Naive B cell (primary cell): ENCODE results near the gene HSPBP1. TPM values are rescaled to one million over a fixed set of nuclear protein-coding genes. Genes with fewer than 3 reads are reported as not detected.
A peak's percentile ranks its signal among the peaks of the same experiment; 100 is the strongest.
"Not testable (repeated sequence)": the region's sequence is repeated elsewhere in the genome, so short reads cannot be mapped to it uniquely, and the experiment has no call there.

Experiments
- ATAC-seq, 2 donors: fragments of 150-1000 bp; cut with Tn5 transposase; 2 replicates each; pipeline ENCODE4 v1.10.0; 2021; ENCODE audit warnings: low read depth in 2 of 2, mild to moderate bottlenecking in 2 of 2, moderate library complexity in 2 of 2
- DNase-seq: peaks from one replicate; pipeline ENCODE4 v3.0.0; 2022
- H3K27ac Mint-ChIP-seq, 6 donors: one replicate each; pipeline ENCODE4 v1.8.0; 2020 to 2022; ENCODE audit warnings: mild to moderate bottlenecking in 6 of 6, mixed read lengths in 6 of 6, moderate library complexity in 5 of 6, inconsistent platforms in 2 of 6
- H3K27me3 Mint-ChIP-seq, 3 donors: one replicate each; pipeline ENCODE4 v1.8.0; 2021 to 2022; ENCODE audit warnings: mixed read lengths in 3 of 3, mild to moderate bottlenecking in 1 of 3
- H3K36me3 Mint-ChIP-seq, 2 donors: one replicate each; pipeline ENCODE4 v1.8.0; 2020 to 2022; ENCODE audit warnings: mixed read lengths in 2 of 2, inconsistent platforms in 1 of 2, mild to moderate bottlenecking in 1 of 2
- H3K4me1 Mint-ChIP-seq, 3 donors: one replicate each; pipeline ENCODE4 v1.8.0; 2020 to 2022; ENCODE audit warnings: mixed read lengths in 3 of 3, inconsistent platforms in 1 of 3, mild to moderate bottlenecking in 1 of 3, moderate library complexity in 1 of 3
- H3K4me3 Mint-ChIP-seq, 8 donors: one replicate each; pipeline ENCODE4 v1.8.0; 2020 to 2022; ENCODE audit warnings: mild to moderate bottlenecking in 8 of 8, mixed read lengths in 8 of 8, moderate library complexity in 8 of 8, inconsistent platforms in 2 of 8
- H3K9me3 Mint-ChIP-seq, 7 donors: one replicate each; pipeline ENCODE4 v1.8.0; 2020 to 2022; ENCODE audit warnings: mixed read lengths in 7 of 7, mild to moderate bottlenecking in 5 of 7, inconsistent platforms in 2 of 7, moderate library complexity in 1 of 7
- polyA plus RNA-seq, 6 donors: library from polyadenylated mRNA; unstranded; fragments of 300-500 nt; fragmentation: Illumina TruSeq; gene quantifications; one replicate each; pipeline ENCODE4 v1.2.3, GENCODE V29; 2021; ENCODE audit warnings: low read depth in 6 of 6

The HSPBP1 gene
- 10 to 100 TPM; 22.6 to 40.0 (median 32.6) TPM for polyA plus RNA-seq

GRCh38 chr19:55279770-55280643 lies at the start of gene HSPBP1:
TSS of gene HSPBP1 (minus strand) at chr19:55280110. CDS start at chr19:55279608, 502 bp downstream.
- no peaks in the 10 kb centered on the region for H3K36me3 Mint-ChIP-seq
- ATAC-seq (peak; percentile 75 to 76), DNase-seq (peak; percentile 95)
- peak within 1 kb of the TSS; percentile 98 to 100 (median 100) for H3K27ac Mint-ChIP-seq
- H3K4me3 Mint-ChIP-seq: peak within 1 kb of the TSS; percentile 89 to 100 (median 98)
- peaks cover 5 to 10% (median 7%) of the 10 kb centered on the region in 3 donors for H3K27me3 Mint-ChIP-seq
- H3K9me3 Mint-ChIP-seq: no peaks in the 10 kb centered on the region
- H3K4me1 Mint-ChIP-seq: peaks cover 50 to 74% (median 62%) of the 10 kb centered on the region in 3 donors

GRCh38 chr19:55328774-55329318 lies 48.9 kb upstream of the HSPBP1 start:
- not testable (repeated sequence) for H3K27ac Mint-ChIP-seq, H3K4me3 Mint-ChIP-seq, ATAC-seq, H3K36me3 Mint-ChIP-seq, DNase-seq, H3K9me3 Mint-ChIP-seq, H3K4me1 Mint-ChIP-seq
- peaks cover 14 to 42% (median 19%) of the 10 kb centered on the region in 3 donors for H3K27me3 Mint-ChIP-seq

GRCh38 chr19:55325172-55325571 lies 45.3 kb upstream of the HSPBP1 start, which contains the start of gene TMEM150B:
TSS of gene TMEM150B (minus strand) at chr19:55325341. CDS start at chr19:55321036, 4,305 bp downstream.
- H3K27me3 Mint-ChIP-seq: peaks cover 14 to 53% (median 33%) of the 10 kb centered on the region in 3 donors
- ATAC-seq: no peak
- H3K4me3 Mint-ChIP-seq: peak within 1 kb of the TSS in 1 of 8 donors; percentile 74

GRCh38 chr19:55324662-55325061 lies 44.8 kb upstream of the HSPBP1 start:
- Mint-ChIP-seq H3K36me3 (no peaks in the 10 kb centered on the region), H3K27me3 (peaks cover 14 to 53% (median 33%) of the 10 kb centered on the region in 3 donors), H3K4me1 (no peaks in the 10 kb centered on the region), H3K9me3 (peaks cover 0 to 1% (median 0%) of the 10 kb centered on the region in 7 donors), H3K4me3 (peak overlapping the region in 1 of 8 donors; percentile 74), H3K27ac (no peak overlapping the region)
- DNase-seq (no peak), ATAC-seq (peak in 1 of 2 donors; percentile 67)

More at GRCh38 chr19:55325172-55325571, 45.3 kb upstream of the HSPBP1 start, which contains the start of gene TMEM150B:
- no peak within 1 kb of the TSS for H3K27ac Mint-ChIP-seq
- no peaks in the 10 kb centered on the region for H3K4me1 Mint-ChIP-seq
- no peak for DNase-seq
- no peaks in the 10 kb centered on the region for H3K36me3 Mint-ChIP-seq
- H3K9me3 Mint-ChIP-seq: peaks cover 0 to 1% (median 0%) of the 10 kb centered on the region in 7 donors

GRCh38 chr19:55322204-55322885 lies 42.4 kb upstream of the HSPBP1 start:
- H3K9me3 Mint-ChIP-seq: no peaks in the 10 kb centered on the region

GRCh38 chr19:55321466-55322137 lies 41.7 kb upstream of the HSPBP1 start:
- Mint-ChIP-seq H3K27ac (peak overlapping the region in 1 of 6 donors; percentile 10), H3K4me1 (no peaks in the 10 kb centered on the region), H3K9me3 (no peaks in the 10 kb centered on the region), H3K4me3 (peak overlapping the region in 1 of 8 donors; percentile 64), H3K27me3 (peaks cover 4 to 49% (median 33%) of the 10 kb centered on the region in 3 donors), H3K36me3 (no peaks in the 10 kb centered on the region)
- ATAC-seq: no peak
- DNase-seq: no peak

More at GRCh38 chr19:55322204-55322885, 42.4 kb upstream of the HSPBP1 start:
- DNase-seq (no peak), ATAC-seq (no peak)
- Mint-ChIP-seq H3K4me1 (no peaks in the 10 kb centered on the region), H3K27ac (peak overlapping the region in 1 of 6 donors; percentile 22), H3K4me3 (no peak overlapping the region), H3K36me3 (no peaks in the 10 kb centered on the region), H3K27me3 (peaks cover 4 to 46% (median 33%) of the 10 kb centered on the region in 3 donors)

GRCh38 chr19:55320844-55321419 lies 41.0 kb upstream of the HSPBP1 start:
- H3K4me1 Mint-ChIP-seq: no peaks in the 10 kb centered on the region
- no peak overlapping the region for H3K27ac Mint-ChIP-seq
- DNase-seq (no peak), ATAC-seq (no peak)
- H3K4me3 Mint-ChIP-seq: no peak overlapping the region
- H3K9me3 Mint-ChIP-seq: no peaks in the 10 kb centered on the region
- peaks cover 4 to 46% (median 33%) of the 10 kb centered on the region in 3 donors for H3K27me3 Mint-ChIP-seq
- no peaks in the 10 kb centered on the region for H3K36me3 Mint-ChIP-seq

GRCh38 chr19:55319785-55320184 lies 39.9 kb upstream of the HSPBP1 start:
- Mint-ChIP-seq H3K4me1 (no peaks in the 10 kb centered on the region), H3K9me3 (no peaks in the 10 kb centered on the region), H3K27ac (no peak overlapping the region), H3K4me3 (no peak overlapping the region), H3K36me3 (no peaks in the 10 kb centered on the region), H3K27me3 (peaks cover 4 to 40% (median 30%) of the 10 kb centered on the region in 3 donors)
- DNase-seq (no peak), ATAC-seq (no peak)

GRCh38 chr19:55316646-55317045 lies 36.7 kb upstream of the HSPBP1 start:
- Mint-ChIP-seq H3K4me1 (no peaks in the 10 kb centered on the region), H3K36me3 (no peaks in the 10 kb centered on the region), H3K27ac (no peak overlapping the region), H3K4me3 (no peak overlapping the region), H3K27me3 (peaks cover 4 to 21% (median 9%) of the 10 kb centered on the region in 3 donors), H3K9me3 (no peaks in the 10 kb centered on the region)
- DNase-seq: no peak
- no peak for ATAC-seq

- ATAC-seq: no peak
- Mint-ChIP-seq H3K9me3 (no peaks in the 10 kb centered on the region), H3K4me3 (no peak overlapping the region), H3K4me1 (no peaks in the 10 kb centered on the region), H3K36me3 (no peaks in the 10 kb centered on the region), H3K27ac (no peak overlapping the region), H3K27me3 (peaks cover 3 to 15% (median 4%) of the 10 kb centered on the region in 3 donors)
- DNase-seq: no peak
Observed at GRCh38 chr19:55315956-55316525, 36.1 kb upstream of the HSPBP1 start.

GRCh38 chr19:55314396-55314795 lies 34.5 kb upstream of the HSPBP1 start:
- no peak overlapping the region for H3K27ac Mint-ChIP-seq
- no peak overlapping the region for H3K4me3 Mint-ChIP-seq
- ATAC-seq: no peak
- no peak for DNase-seq
- no peaks in the 10 kb centered on the region for H3K36me3 Mint-ChIP-seq
- peaks cover 0 to 6% (median 4%) of the 10 kb centered on the region in 3 donors for H3K27me3 Mint-ChIP-seq
- no peaks in the 10 kb centered on the region for H3K4me1 Mint-ChIP-seq
- H3K9me3 Mint-ChIP-seq: no peaks in the 10 kb centered on the region
